ENCODE measurements around the gene MTMR3. TPM values are rescaled to one million over a fixed set of nuclear protein-coding genes. Genes with fewer than 3 reads are reported as not detected.

Gene MTMR3
- total RNA-seq, 4 donors from 2014 or later = 17.2 to 77.8 (median 62.5) TPM

DNA sequence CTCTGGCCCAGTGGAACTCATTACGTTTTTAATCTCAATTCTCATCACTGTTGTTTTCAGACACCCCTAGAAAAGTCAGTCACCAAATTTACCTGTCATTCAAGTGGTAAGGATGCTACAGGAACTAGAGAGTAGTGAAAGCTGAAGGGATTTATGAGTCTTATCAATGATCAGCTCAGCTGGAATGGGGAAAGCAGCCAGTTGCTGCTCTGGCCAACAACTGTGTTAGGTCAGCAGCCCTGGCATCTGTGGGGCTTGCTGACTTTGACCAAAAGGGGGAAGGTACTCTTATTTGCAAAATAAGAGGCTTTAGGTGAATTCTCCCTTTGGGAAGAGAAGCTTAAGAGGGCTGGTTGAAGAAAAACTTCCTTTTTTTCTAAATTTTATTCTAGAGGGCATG, 121.1 kb downstream of the MTMR3 start:
- peaks cover 0 to 5% of the 10 kb centered on the region in 2 donors for H3K4me1 ChIP-seq
- H3K27ac ChIP-seq = no peak overlapping the region
- no peaks in the 10 kb centered on the region for H3K27me3 ChIP-seq
- no peak for TF ChIP-seq POLR2A (IDR thresholded peaks at IDR 0.05)
- DNase-seq = no peak
- H3K36me3 ChIP-seq = no peaks in the 10 kb centered on the region
- no peak overlapping the region for H3K4me3 ChIP-seq
- no peaks in the 10 kb centered on the region for H3K9me3 ChIP-seq
- intact Hi-C loops (cut with DNase I; ENCODE audit: low total_unique reads) = no loop called here

DNA sequence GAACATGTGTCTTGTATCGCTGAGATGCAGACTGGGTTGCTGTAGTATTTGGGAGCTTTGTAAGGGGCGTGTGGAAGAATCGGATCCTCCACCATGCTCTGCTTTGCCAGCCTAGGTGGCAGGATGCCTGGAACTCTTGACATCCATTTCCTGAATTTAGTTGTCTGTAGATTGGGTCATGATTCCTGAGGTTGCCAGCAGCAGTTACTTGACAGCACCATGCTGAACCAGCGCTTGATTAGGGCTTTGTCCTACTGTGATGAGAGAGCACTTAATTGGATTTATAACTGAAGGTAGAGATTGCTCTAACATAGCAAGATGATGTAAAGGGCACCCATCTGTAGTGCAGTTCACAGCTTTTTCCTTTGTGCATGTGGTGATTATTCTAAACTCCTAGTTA, 121.7 kb downstream of the MTMR3 start:
- Histone ChIP-seq H3K27ac (no peak overlapping the region), H3K9me3 (no peaks in the 10 kb centered on the region), H3K27me3 (no peaks in the 10 kb centered on the region), H3K36me3 (no peaks in the 10 kb centered on the region), H3K4me3 (no peak overlapping the region), H3K4me1 (peaks cover 0 to 5% of the 10 kb centered on the region in 2 donors)
- intact Hi-C loops (cut with DNase I; ENCODE audit: low total_unique reads) = no loop called here
- TF ChIP-seq POLR2A (IDR thresholded peaks at IDR 0.05) = no peak
- TF ChIP-seq CTCF (IDR thresholded peaks at IDR 0.05) = no peak
- no peak for DNase-seq

GRCh38 chr22:30005213-30005857, 122.4 kb downstream of the MTMR3 start:
- peaks cover 0 to 5% of the 10 kb centered on the region in 2 donors for H3K4me1 ChIP-seq
- peak; percentile 71 to 78 for DNase-seq
- intact Hi-C loops (cut with DNase I; ENCODE audit: low total_unique reads) = no loop called here
- no peak overlapping the region for H3K4me3 ChIP-seq
- peak; percentile 84 to 93 (median 86) for TF ChIP-seq CTCF (IDR thresholded peaks at IDR 0.05)
- no peak for TF ChIP-seq POLR2A (IDR thresholded peaks at IDR 0.05)
- H3K9me3 ChIP-seq = no peaks in the 10 kb centered on the region
- H3K36me3 ChIP-seq = no peaks in the 10 kb centered on the region
- H3K27me3 ChIP-seq = no peaks in the 10 kb centered on the region
- no peak overlapping the region for H3K27ac ChIP-seq

GRCh38 chr22:30007361-30007760, 124.4 kb downstream of the MTMR3 start:
- DNase-seq = no peak
- no peaks in the 10 kb centered on the region for H3K36me3 ChIP-seq
- TF ChIP-seq POLR2A (IDR thresholded peaks at IDR 0.05) (no peak), CTCF (IDR thresholded peaks at IDR 0.05) (no peak)
- H3K4me3 ChIP-seq = no peak overlapping the region
- no peaks in the 10 kb centered on the region for H3K9me3 ChIP-seq
- peaks cover 0 to 5% of the 10 kb centered on the region in 2 donors for H3K4me1 ChIP-seq
- no peak overlapping the region for H3K27ac ChIP-seq
- no peaks in the 10 kb centered on the region for H3K27me3 ChIP-seq
- intact Hi-C loops (cut with DNase I; ENCODE audit: low total_unique reads) = no loop called here

DNA sequence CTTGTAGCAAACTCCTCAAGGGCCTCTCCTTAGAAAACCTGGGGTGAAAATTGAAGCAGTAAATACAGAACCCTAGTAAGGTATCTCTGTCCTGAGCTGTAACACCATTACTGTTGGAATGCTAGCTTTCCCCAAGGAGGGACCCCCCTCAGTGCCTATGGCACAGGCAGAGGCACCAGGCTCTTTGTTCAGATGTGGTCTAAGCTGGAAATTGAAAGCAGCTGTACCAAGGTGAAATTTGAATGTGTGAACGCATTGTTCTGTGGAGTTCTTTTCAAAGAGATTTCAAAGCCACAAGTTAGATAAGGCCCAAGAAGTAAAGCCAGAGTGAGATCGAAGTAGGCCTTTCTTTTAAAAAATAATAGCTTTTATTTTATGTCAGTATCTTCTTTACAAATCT, 125.4 kb downstream of the MTMR3 start:
- intact Hi-C loops (cut with DNase I; ENCODE audit: low total_unique reads) = no loop called here
- Histone ChIP-seq H3K36me3 (no peaks in the 10 kb centered on the region), H3K27ac (no peak overlapping the region), H3K9me3 (no peaks in the 10 kb centered on the region), H3K4me1 (peaks cover 0 to 5% of the 10 kb centered on the region in 2 donors), H3K27me3 (no peaks in the 10 kb centered on the region), H3K4me3 (no peak overlapping the region)
- TF ChIP-seq CTCF (IDR thresholded peaks at IDR 0.05) = no peak
- TF ChIP-seq POLR2A (IDR thresholded peaks at IDR 0.05) = no peak
- no peak for DNase-seq
